ENCODE data around the gene SLC34A2. TPM values are rescaled to one million over a fixed set of nuclear protein-coding genes. Genes with fewer than 3 reads are reported as not detected.
"Not testable (repeated sequence)": the region's sequence is repeated elsewhere in the genome, so short reads cannot be mapped to it uniquely, and the experiment has no call there.

SLC34A2 gene
- total RNA-seq, 2 donors from 2014 or later: 4.2 to 6.4 TPM

GRCh38 chr4:25609976-25610375, 45.7 kb upstream of the SLC34A2 start:
- Histone ChIP-seq H3K27me3 (ENCODE audit: control insufficient read depth, insufficient read depth, low read length, poor library complexity, severe bottlenecking) (no peaks in the 10 kb centered on the region), H3K9ac (ENCODE audit: extremely low read depth, low read length, poor library complexity, severe bottlenecking) (no peak overlapping the region), H3K9me3 (ENCODE audit: control insufficient read depth, low read length) (no peaks in the 10 kb centered on the region), H3K4me3 (ENCODE audit: low read length) (no peak overlapping the region), H3K27ac (ENCODE audit: low read depth, low read length) (no peak overlapping the region), H3K36me3 (ENCODE audit: control insufficient read depth, insufficient read depth, low read length) (no peaks in the 10 kb centered on the region), H3K4me1 (ENCODE audit: control insufficient read depth, insufficient read depth, low read length) (no peaks in the 10 kb centered on the region)
- Mint-ChIP-seq H3K27ac (no peak overlapping the region), H3K27me3 (ENCODE audit: insufficient read depth) (no peaks in the 10 kb centered on the region), H3K4me1 (no peaks in the 10 kb centered on the region), H3K4me3 (no peak overlapping the region), H3K36me3 (ENCODE audit: low read depth) (no peaks in the 10 kb centered on the region), H3K9me3 (peaks cover 5% of the 10 kb centered on the region)
- DNase-seq: no peak
- TF ChIP-seq CTCF (conservative IDR thresholded peaks at IDR 0.05): no peak
- WGBS, 2 experiments (ENCODE audit: insufficient coverage in 1 of 2, insufficient read length in 1 of 2): 94 to 100% methylated on average over 2 to 5 of the region's 5 CpGs

GRCh38 chr4:25613613-25614012, 42.0 kb upstream of the SLC34A2 start:
- not testable (repeated sequence) for H3K9me3 Mint-ChIP-seq; H3K36me3 ChIP-seq (ENCODE audit: control insufficient read depth, insufficient read depth, low read length); H3K27ac ChIP-seq (ENCODE audit: low read depth, low read length); H3K4me3 Mint-ChIP-seq; H3K27me3 ChIP-seq (ENCODE audit: control insufficient read depth, insufficient read depth, low read length, poor library complexity, severe bottlenecking); H3K4me3 ChIP-seq (ENCODE audit: low read length); H3K4me1 ChIP-seq (ENCODE audit: control insufficient read depth, insufficient read depth, low read length); H3K9me3 ChIP-seq (ENCODE audit: control insufficient read depth, low read length); H3K9ac ChIP-seq (ENCODE audit: extremely low read depth, low read length, poor library complexity, severe bottlenecking); H3K27me3 Mint-ChIP-seq (ENCODE audit: insufficient read depth); DNase-seq; H3K36me3 Mint-ChIP-seq (ENCODE audit: low read depth); H3K4me1 Mint-ChIP-seq; H3K27ac Mint-ChIP-seq
- 93 to 95% methylated on average over 9 of the region's 9 CpGs for WGBS, 2 experiments (ENCODE audit: insufficient coverage in 1 of 2, insufficient read length in 1 of 2)

GRCh38 chr4:25614807-25615206, 40.8 kb upstream of the SLC34A2 start:
- no peak for TF ChIP-seq CTCF (conservative IDR thresholded peaks at IDR 0.05)
- no peak overlapping the region for H3K4me3 Mint-ChIP-seq

More at GRCh38 chr4:25614807-25615206, 40.8 kb upstream of the SLC34A2 start:
- H3K36me3 ChIP-seq (ENCODE audit: control insufficient read depth, insufficient read depth, low read length): no peaks in the 10 kb centered on the region
- peaks cover 2% of the 10 kb centered on the region for H3K27me3 Mint-ChIP-seq (ENCODE audit: insufficient read depth)
- no peak for DNase-seq
- H3K27ac Mint-ChIP-seq: no peak overlapping the region
- WGBS, 2 experiments (ENCODE audit: insufficient coverage in 1 of 2, insufficient read length in 1 of 2): 80 to 89% methylated on average over 3 to 6 of the region's 6 CpGs
- no peaks in the 10 kb centered on the region for H3K4me1 Mint-ChIP-seq
- H3K4me3 ChIP-seq (ENCODE audit: low read length): no peak overlapping the region
- no peak overlapping the region for H3K9ac ChIP-seq (ENCODE audit: extremely low read depth, low read length, poor library complexity, severe bottlenecking)
- no peaks in the 10 kb centered on the region for H3K27me3 ChIP-seq (ENCODE audit: control insufficient read depth, insufficient read depth, low read length, poor library complexity, severe bottlenecking)
- no peaks in the 10 kb centered on the region for H3K4me1 ChIP-seq (ENCODE audit: control insufficient read depth, insufficient read depth, low read length)
- no peak overlapping the region for H3K27ac ChIP-seq (ENCODE audit: low read depth, low read length)
- H3K9me3 Mint-ChIP-seq: peaks cover 5% of the 10 kb centered on the region
- H3K9me3 ChIP-seq (ENCODE audit: control insufficient read depth, low read length): peaks cover 6% of the 10 kb centered on the region
- H3K36me3 Mint-ChIP-seq (ENCODE audit: low read depth): no peaks in the 10 kb centered on the region
